CD4-positive, alpha-beta memory T cell (primary cell): Measurements from ENCODE around the gene TMBIM6. TPM values are rescaled to one million over a fixed set of nuclear protein-coding genes. Genes with fewer than 3 reads are reported as not detected.

Source experiments
- CTCF ChIA-PET: fragments of 350-600 bp; sonication (Branson Sonifier 250); formaldehyde crosslinking; loops from one replicate; lab custom pipeline; 2021; ENCODE audit warnings: inconsistent platforms; ENCODE audit not compliant: partially characterized antibody; lab: Charles Lee
- POLR2A ChIA-PET: fragments of 350-600 bp; sonication (Branson Sonifier 250); formaldehyde crosslinking; loops from one replicate; lab custom pipeline; 2021; ENCODE audit not compliant: partially characterized antibody; lab: Charles Lee
- DNase-seq, 5 donors: peaks; one replicate each; pipeline versions ENCODE4 v3.0.0 to v3.0.0-alpha.2; 2020 to 2022; ENCODE audit warnings: mixed read lengths in 1 of 5
- H3K27ac ChIP-seq: one replicate; pipeline ENCODE4 v1.7.0; 2013; ENCODE audit warnings: low read depth, low read length
- H3K27me3 ChIP-seq: 2 replicates; pipeline ENCODE4 v1.7.0; 2013; ENCODE audit warnings: mild to moderate bottlenecking, low read length, moderate library complexity; ENCODE audit not compliant: insufficient read depth
- H3K36me3 ChIP-seq: 2 replicates; pipeline ENCODE4 v1.7.0; 2013; ENCODE audit warnings: mild to moderate bottlenecking, low read length, moderate library complexity; ENCODE audit not compliant: insufficient read depth
- H3K4me1 ChIP-seq: 2 replicates; pipeline ENCODE4 v1.7.0; 2013; ENCODE audit warnings: mild to moderate bottlenecking, low read length, moderate library complexity; ENCODE audit not compliant: insufficient read depth
- H3K4me3 ChIP-seq, 2 donors: one replicate each; pipeline ENCODE4 v1.7.0; 2013; ENCODE audit warnings: low read length in 2 of 2, mild to moderate bottlenecking in 1 of 2
- H3K9me3 ChIP-seq, 2 donors: one replicate each; pipeline ENCODE4 v1.7.0; 2013; ENCODE audit warnings: low read length in 2 of 2, control low read depth in 1 of 2; ENCODE audit not compliant: control insufficient read depth in 1 of 2
- H3K27ac Mint-ChIP-seq, 7 donors: one replicate each; pipeline ENCODE4 v1.8.0; 2020 to 2021; ENCODE audit warnings: mixed read lengths in 7 of 7, mild to moderate bottlenecking in 6 of 7, inconsistent platforms in 3 of 7, moderate library complexity in 3 of 7
- H3K27me3 Mint-ChIP-seq, 2 donors: one replicate each; pipeline ENCODE4 v1.8.0; 2020 to 2021; ENCODE audit warnings: mixed read lengths in 2 of 2
- H3K36me3 Mint-ChIP-seq, 2 donors: one replicate each; pipeline ENCODE4 v1.8.0; 2020 to 2021; ENCODE audit warnings: mixed read lengths in 2 of 2, inconsistent platforms in 1 of 2, mild to moderate bottlenecking in 1 of 2
- H3K4me1 Mint-ChIP-seq, 4 donors: one replicate each; pipeline ENCODE4 v1.8.0; 2020 to 2021; ENCODE audit warnings: mixed read lengths in 4 of 4, mild to moderate bottlenecking in 1 of 4
- H3K4me3 Mint-ChIP-seq, 8 donors: one replicate each; pipeline ENCODE4 v1.8.0; 2020 to 2021; ENCODE audit warnings: mixed read lengths in 8 of 8, mild to moderate bottlenecking in 7 of 8, moderate library complexity in 6 of 8, inconsistent platforms in 3 of 8
- H3K9me3 Mint-ChIP-seq, 8 donors: one replicate each; pipeline ENCODE4 v1.8.0; 2020 to 2021; ENCODE audit warnings: mixed read lengths in 8 of 8, mild to moderate bottlenecking in 5 of 8, inconsistent platforms in 3 of 8, moderate library complexity in 1 of 8
- intact Hi-C: fragments of 100-400 bp; cut with micrococcal nuclease; formaldehyde crosslinking; loops from one replicate; pipeline ENCODE4 v1.15.1; 2023
- polyA plus RNA-seq, 2 donors: library from polyadenylated mRNA; unstranded; fragments of 300-500 nt; fragmentation: Illumina TruSeq; gene quantifications; one replicate each; pipeline ENCODE4 v1.2.3, GENCODE V29; 2021
- total RNA-seq, 2 experiments: library from RNA; stranded (reverse); gene quantifications; one replicate each; pipeline ENCODE4 v1.2.3, GENCODE V29; 2021

The TMBIM6 gene
- total and polyA plus RNA-seq, 4 experiments from 2014 or later: 421 to 2,112 (median 655) TPM

DNA sequence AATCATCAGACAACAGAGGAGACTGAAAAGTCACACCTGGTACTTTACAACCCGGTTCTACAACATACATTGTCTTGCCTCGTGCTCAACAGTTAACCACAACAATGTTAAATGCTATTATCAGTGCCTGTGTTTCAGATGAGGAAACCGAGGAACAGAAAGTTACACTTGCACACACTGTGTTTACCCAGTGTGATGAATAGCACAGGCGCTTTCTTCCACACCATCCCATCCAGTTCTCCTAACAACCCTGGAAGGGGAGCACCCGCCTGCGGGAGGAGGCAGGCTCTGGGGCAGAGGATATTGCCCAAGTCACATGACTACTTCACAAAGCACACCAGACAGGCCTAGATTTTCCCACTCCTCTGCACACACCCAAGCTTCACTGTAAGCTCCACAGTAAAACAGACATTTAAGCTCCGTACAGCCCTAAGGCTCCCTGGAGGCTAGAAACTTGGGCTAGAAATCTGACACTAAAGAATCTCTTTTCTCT lies 65.0 kb downstream of the TMBIM6 start:
- H3K4me3 Mint-ChIP-seq: no peak overlapping the region
- Histone ChIP-seq H3K9me3 (no peaks in the 10 kb centered on the region), H3K27ac (no peak overlapping the region), H3K4me3 (no peak overlapping the region), H3K27me3 (no peaks in the 10 kb centered on the region), H3K4me1 (no peaks in the 10 kb centered on the region), H3K36me3 (no peaks in the 10 kb centered on the region)
- intact Hi-C loops: no loop called here
- peaks cover 0 to 4% (median 0%) of the 10 kb centered on the region in 8 donors for H3K9me3 Mint-ChIP-seq
- no peaks in the 10 kb centered on the region for H3K27me3 Mint-ChIP-seq
- no peak overlapping the region for H3K27ac Mint-ChIP-seq
- ChIA-PET CTCF (no interaction called here), POLR2A (no interaction called here)
- no peak for DNase-seq
- peaks cover 0 to 2% (median 0%) of the 10 kb centered on the region in 4 donors for H3K4me1 Mint-ChIP-seq
- H3K36me3 Mint-ChIP-seq: peaks cover 8 to 11% of the 10 kb centered on the region in 2 donors

DNA sequence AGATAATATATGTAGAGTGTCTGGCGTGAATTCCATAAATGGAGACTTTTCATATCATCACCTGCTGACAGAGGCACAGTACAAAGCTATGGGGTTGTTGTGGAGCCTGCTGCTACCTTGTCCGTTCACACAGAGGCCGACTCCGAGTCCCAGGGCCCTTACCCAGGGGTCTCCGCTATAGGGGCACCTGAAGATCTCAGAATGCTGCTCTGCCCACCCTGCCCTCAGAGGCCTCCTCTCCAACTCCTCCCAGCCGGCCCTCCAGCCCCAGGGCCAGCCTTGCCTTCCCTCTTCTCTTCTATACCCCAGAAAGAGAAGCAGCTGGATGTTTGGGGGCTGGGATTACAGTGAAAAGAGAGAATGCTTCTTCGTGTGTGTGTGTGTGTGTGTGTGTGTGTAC lies 65.5 kb downstream of the TMBIM6 start:
- H3K9me3 ChIP-seq: no peaks in the 10 kb centered on the region
- no peaks in the 10 kb centered on the region for H3K27me3 ChIP-seq
- intact Hi-C loops: no loop called here
- no peak overlapping the region for H3K4me3 ChIP-seq
- H3K4me1 ChIP-seq: no peaks in the 10 kb centered on the region
- no peaks in the 10 kb centered on the region for H3K9me3 Mint-ChIP-seq
- no peak overlapping the region for H3K4me3 Mint-ChIP-seq
- POLR2A ChIA-PET: interaction anchor here (0.7 kb wide), 1 partner anchor 20 kb away, joined by 3 read pairs; no protein-coding TSS in a partner anchor
- no peaks in the 10 kb centered on the region for H3K36me3 ChIP-seq
- H3K36me3 Mint-ChIP-seq: peaks cover 6 to 9% of the 10 kb centered on the region in 2 donors
- no peak overlapping the region for H3K27ac ChIP-seq
- no peak for DNase-seq
- H3K27me3 Mint-ChIP-seq: no peaks in the 10 kb centered on the region
- peaks cover 0 to 2% (median under 1%) of the 10 kb centered on the region in 4 donors for H3K4me1 Mint-ChIP-seq
- CTCF ChIA-PET: no interaction called here
- H3K27ac Mint-ChIP-seq: no peak overlapping the region

DNA sequence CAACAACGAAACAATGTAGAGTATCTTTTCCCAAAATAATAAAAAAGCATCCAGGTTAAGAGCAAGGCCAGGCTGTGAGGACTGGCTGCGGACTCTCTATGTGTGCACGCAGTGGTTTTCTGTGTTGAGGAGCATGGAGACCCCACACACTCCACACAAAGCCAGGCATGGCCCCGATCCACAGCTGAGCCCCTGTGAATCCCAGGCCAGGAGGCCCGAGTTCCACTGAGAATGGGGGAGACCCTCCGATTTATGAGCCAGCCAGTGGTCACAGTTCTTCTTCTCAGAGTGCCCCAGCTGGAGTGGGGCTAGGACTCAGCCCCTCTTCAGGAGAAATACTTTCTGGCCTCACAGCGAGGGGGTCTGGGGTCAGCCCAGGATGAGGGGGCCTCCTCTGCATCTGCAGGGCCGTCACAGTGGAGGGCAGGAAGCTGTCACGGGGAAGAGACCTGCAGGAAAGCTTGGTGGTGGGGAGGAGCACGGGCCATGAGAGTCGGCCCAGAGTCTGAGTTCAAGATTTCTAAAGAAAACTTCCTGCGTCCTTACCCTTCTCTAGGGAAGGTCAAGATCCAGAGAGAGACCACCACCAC lies 66.7 kb downstream of the TMBIM6 start:
- Histone ChIP-seq H3K36me3 (no peaks in the 10 kb centered on the region), H3K4me3 (no peak overlapping the region), H3K4me1 (no peaks in the 10 kb centered on the region), H3K27me3 (no peaks in the 10 kb centered on the region), H3K27ac (no peak overlapping the region), H3K9me3 (no peaks in the 10 kb centered on the region)
- POLR2A ChIA-PET: no interaction called here
- intact Hi-C loops: no loop called here
- Mint-ChIP-seq H3K4me3 (no peak overlapping the region), H3K27me3 (no peaks in the 10 kb centered on the region), H3K27ac (no peak overlapping the region), H3K9me3 (no peaks in the 10 kb centered on the region), H3K36me3 (peaks cover 6 to 7% of the 10 kb centered on the region in 2 donors), H3K4me1 (peaks cover 0 to 4% (median 1%) of the 10 kb centered on the region in 4 donors)
- CTCF ChIA-PET: interaction anchor here (1.3 kb wide), 1 partner anchor 30 kb away, joined by 4 read pairs; no protein-coding TSS in a partner anchor
- DNase-seq: no peak

DNA sequence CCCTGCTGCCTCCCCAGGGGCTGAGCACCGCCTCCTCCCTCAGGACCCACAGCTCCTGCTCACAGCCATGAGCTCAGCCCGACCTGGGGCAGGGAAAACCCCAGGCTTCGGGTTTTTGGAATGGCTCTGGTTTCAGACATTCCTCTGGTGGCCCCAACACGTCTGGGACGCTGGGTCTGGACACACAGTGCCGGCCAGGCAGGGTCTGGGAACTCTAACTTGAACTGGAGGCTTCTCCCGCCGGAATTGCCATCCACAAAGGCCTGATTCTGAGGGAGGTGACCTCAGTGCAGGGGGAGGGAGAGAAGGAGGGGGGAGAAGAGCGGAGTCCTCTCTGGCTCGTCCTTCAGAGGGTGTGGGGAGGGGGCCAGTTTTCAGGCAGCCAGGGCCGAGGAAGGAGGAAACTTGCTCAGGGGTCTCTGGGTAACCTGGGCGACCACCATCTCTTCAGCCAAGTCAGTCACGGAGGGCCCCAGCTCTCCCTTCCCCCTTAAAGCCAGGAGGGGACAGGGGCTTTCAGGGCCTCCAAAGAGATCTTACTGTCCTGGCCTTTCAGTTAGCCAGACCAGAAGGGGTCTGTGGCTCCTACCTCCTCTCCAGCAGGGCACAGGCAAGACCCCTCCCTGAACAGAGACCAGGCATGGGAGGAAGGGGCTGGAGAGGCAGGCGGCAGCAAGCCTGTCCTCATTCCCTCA lies 67.5 kb downstream of the TMBIM6 start:
- no peaks in the 10 kb centered on the region for H3K27me3 Mint-ChIP-seq
- intact Hi-C loops: no loop called here
- H3K9me3 Mint-ChIP-seq: no peaks in the 10 kb centered on the region
- no peaks in the 10 kb centered on the region for H3K27me3 ChIP-seq
- H3K4me3 Mint-ChIP-seq: no peak overlapping the region
- H3K4me3 ChIP-seq: no peak overlapping the region
- H3K4me1 ChIP-seq: no peaks in the 10 kb centered on the region
- CTCF ChIA-PET: interaction anchor here (1.3 kb wide), 1 partner anchor 31 kb away, joined by 4 read pairs; no protein-coding TSS in a partner anchor
- H3K27ac Mint-ChIP-seq: no peak overlapping the region
- DNase-seq: no peak
- H3K36me3 Mint-ChIP-seq: peaks cover 5 to 6% of the 10 kb centered on the region in 2 donors
- no peaks in the 10 kb centered on the region for H3K36me3 ChIP-seq
- POLR2A ChIA-PET: no interaction called here
- H3K4me1 Mint-ChIP-seq: peaks cover 0 to 4% (median 1%) of the 10 kb centered on the region in 4 donors
- no peaks in the 10 kb centered on the region for H3K9me3 ChIP-seq
- H3K27ac ChIP-seq: no peak overlapping the region

DNA sequence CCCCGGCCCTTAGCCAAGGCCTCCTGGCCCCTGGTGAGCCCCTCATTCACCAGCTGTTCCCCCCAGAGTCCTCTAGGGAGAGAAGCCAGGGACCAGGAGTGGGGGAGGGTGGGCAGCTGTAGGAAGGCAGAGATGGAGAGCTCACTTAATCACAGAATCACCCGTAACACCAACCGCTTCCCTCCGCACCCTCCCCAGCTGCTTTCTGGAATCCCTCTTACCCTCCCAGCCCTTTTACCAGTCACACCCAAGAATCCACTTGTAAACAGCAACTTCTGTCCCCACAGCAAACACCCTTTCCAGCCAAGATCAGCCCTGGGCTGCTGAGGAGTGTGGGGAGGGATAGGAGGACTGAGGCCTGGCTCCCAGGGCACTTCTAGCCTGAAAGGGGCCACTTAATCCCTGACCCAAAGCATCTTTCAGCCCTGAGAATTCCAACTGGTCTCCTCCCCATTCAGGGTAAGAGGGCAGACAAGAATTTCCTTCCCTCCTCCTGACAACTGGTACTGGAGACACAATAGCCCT lies 68.1 kb downstream of the TMBIM6 start:
- H3K36me3 ChIP-seq: no peaks in the 10 kb centered on the region
- ChIA-PET CTCF (interaction anchor here (1.3 kb wide), 1 partner anchor 32 kb away, joined by 4 read pairs; no protein-coding TSS in a partner anchor), POLR2A (no interaction called here)
- Mint-ChIP-seq H3K4me1 (peaks cover 0 to 4% (median 1%) of the 10 kb centered on the region in 4 donors), H3K27me3 (no peaks in the 10 kb centered on the region), H3K36me3 (peaks cover 3 to 6% of the 10 kb centered on the region in 2 donors), H3K27ac (no peak overlapping the region), H3K4me3 (no peak overlapping the region), H3K9me3 (no peaks in the 10 kb centered on the region)
- intact Hi-C loops: no loop called here
- H3K27me3 ChIP-seq: no peaks in the 10 kb centered on the region
- H3K27ac ChIP-seq: no peak overlapping the region
- no peak overlapping the region for H3K4me3 ChIP-seq
- no peak for DNase-seq
- H3K4me1 ChIP-seq: no peaks in the 10 kb centered on the region
- H3K9me3 ChIP-seq: no peaks in the 10 kb centered on the region

DNA sequence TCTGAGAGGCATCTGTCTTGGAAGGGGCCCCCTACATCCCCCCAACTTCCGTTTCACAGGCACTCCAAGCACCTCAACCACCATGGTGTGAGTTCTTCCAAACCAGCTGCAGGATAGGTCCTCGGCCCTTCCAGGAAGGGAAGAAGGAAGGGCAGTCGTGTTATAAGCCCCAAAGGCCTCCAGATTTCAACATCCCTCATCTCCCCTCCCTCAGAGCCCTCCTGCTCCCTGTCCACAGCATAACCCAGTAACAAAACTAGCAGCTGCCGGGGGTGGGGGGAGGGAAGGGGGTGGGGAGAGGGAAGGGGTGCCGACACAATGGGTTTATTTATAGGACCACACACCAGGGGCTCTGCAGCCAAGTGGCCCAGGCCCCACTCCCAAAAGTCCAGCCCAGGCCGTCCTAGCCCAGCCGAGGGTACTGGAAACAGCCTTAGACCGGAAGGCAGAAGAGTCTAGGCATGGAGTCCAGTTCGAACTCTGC lies 68.6 kb downstream of the TMBIM6 start:
- intact Hi-C loops: no loop called here
- no peaks in the 10 kb centered on the region for H3K36me3 ChIP-seq
- H3K9me3 ChIP-seq: no peaks in the 10 kb centered on the region
- H3K27me3 Mint-ChIP-seq: no peaks in the 10 kb centered on the region
- H3K27ac ChIP-seq: no peak overlapping the region
- no peaks in the 10 kb centered on the region for H3K4me1 ChIP-seq
- peaks cover 3 to 6% of the 10 kb centered on the region in 2 donors for H3K36me3 Mint-ChIP-seq
- no peak overlapping the region for H3K27ac Mint-ChIP-seq
- H3K9me3 Mint-ChIP-seq: no peaks in the 10 kb centered on the region
- no peaks in the 10 kb centered on the region for H3K27me3 ChIP-seq
- H3K4me3 Mint-ChIP-seq: no peak overlapping the region
- H3K4me3 ChIP-seq: no peak overlapping the region
- ChIA-PET CTCF (interaction anchor here (1.4 kb wide), 1 partner anchor 31 kb away, joined by 7 read pairs; no protein-coding TSS in a partner anchor), POLR2A (no interaction called here)
- peaks cover 0 to 4% (median 1%) of the 10 kb centered on the region in 4 donors for H3K4me1 Mint-ChIP-seq
- no peak for DNase-seq

DNA sequence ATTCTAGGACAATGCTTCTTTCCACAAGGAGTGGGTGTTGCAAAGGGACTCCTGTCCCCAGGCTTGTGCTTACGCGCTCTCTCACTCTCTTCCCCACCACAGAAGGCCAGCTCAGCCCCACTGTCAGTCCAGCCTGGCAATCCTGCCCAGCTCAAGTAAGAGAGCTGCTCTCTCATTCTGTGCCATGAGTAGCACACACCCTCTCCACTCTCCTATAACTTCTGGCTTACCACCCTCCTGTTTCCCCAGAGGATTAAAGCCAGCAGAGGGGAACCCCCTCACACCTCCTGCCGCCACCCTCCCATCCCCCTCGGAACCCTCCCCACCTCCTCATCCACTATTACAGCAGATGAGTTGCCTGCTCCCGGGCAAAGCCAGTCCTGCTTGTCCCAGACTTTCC lies 69.8 kb downstream of the TMBIM6 start:
- no peaks in the 10 kb centered on the region for H3K9me3 ChIP-seq
- ChIA-PET POLR2A (no interaction called here), CTCF (interaction anchor here (0.5 to 1.4 kb wide), 6 partner anchors 13 to 519 kb away, joined by 3 to 7 read pairs (median 4); partner anchors contain the start of gene BCDIN3D)
- no peaks in the 10 kb centered on the region for H3K27me3 ChIP-seq
- DNase-seq: no peak
- H3K4me3 ChIP-seq: no peak overlapping the region
- H3K4me1 Mint-ChIP-seq: peaks cover 0 to 4% (median under 1%) of the 10 kb centered on the region in 4 donors
- H3K36me3 Mint-ChIP-seq: peaks cover 1 to 5% of the 10 kb centered on the region in 2 donors
- H3K4me1 ChIP-seq: no peaks in the 10 kb centered on the region
- H3K4me3 Mint-ChIP-seq: no peak overlapping the region
- H3K9me3 Mint-ChIP-seq: no peaks in the 10 kb centered on the region
- intact Hi-C loops: no loop called here
- H3K27ac ChIP-seq: no peak overlapping the region
- H3K27me3 Mint-ChIP-seq: no peaks in the 10 kb centered on the region
- no peak overlapping the region for H3K27ac Mint-ChIP-seq
- no peaks in the 10 kb centered on the region for H3K36me3 ChIP-seq
